Measurements from ENCODE around the gene LTN1. TPM values are rescaled to one million over a fixed set of nuclear protein-coding genes. Genes with fewer than 3 reads are reported as not detected.

LTN1 gene
- total and polyA plus RNA-seq, 2 of the 13 experiments (the other 11 are each of a cell fraction or from before 2014, with no cell fraction given) = 6.7 to 24.6 TPM

DNA sequence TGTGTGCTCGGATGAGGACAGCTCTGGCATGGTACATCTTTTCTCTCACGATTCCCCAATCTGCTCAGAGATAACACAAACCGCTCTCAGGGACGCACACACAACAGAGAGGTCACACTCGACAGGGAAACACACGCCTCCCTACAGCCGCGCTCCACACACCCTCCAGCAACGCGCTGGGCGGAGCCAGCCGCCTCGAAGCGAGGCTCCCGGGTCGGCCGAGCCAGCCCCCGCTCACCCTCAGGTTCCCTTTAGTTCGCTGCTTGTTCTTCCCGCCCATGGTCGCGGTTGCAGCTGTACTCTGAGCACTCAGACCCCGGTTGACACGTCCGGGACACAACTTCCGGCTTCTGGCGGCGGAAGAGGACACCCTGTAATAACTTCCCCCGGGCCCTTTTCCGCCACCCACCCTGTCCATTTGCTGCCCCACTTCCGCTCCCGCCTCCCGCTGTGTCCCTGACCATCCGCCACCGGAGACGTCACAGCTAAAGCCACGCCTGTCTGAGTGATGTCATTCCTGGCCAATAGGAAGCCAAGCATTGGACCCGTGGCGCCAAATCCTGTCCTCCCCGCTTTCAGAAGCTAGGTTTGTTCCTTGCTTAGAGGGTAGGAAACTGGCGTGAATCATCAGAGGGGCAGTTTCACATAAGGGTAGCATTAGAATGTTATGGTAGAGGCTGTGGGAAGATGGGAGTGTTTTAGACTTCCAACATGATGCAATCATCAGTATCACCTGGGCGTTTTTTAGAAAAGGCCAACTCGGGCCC, at the start of gene LTN1 (continued):
- TF ChIP-seq, protein P1, sequence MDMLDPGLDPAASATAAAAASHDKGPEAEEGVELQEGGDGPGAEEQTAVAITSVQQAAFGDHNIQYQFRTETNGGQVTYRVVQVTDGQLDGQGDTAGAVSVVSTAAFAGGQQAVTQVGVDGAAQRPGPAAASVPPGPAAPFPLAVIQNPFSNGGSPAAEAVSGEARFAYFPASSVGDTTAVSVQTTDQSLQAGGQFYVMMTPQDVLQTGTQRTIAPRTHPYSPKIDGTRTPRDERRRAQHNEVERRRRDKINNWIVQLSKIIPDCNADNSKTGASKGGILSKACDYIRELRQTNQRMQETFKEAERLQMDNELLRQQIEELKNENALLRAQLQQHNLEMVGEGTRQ (IDR thresholded peaks at IDR 0.05; ENCODE audit: low read depth, low read length) = peak; percentile 41; the same call in 1 of the 2 replicates
- TF ChIP-seq, protein P1 (CRISPR knock-in tag; IDR thresholded peaks at IDR 0.05; ENCODE audit: borderline replicate concordance) = no peak
- no peak; the same call in none of the 2 replicates for TF ChIP-seq ZGPAT (CRISPR knock-in tag; IDR thresholded peaks at IDR 0.05)
- no peak for TF ChIP-seq EZH2 (conservative IDR thresholded peaks at IDR 0.05; ENCODE audit: low read depth, low read length)
- TF ChIP-seq PAF1 (CRISPR knock-in tag; IDR thresholded peaks at IDR 0.05) = no peak
- no peak for TF ChIP-seq TBP (CRISPR knock-in tag; IDR thresholded peaks at IDR 0.05)
- no peak for TF ChIP-seq TMF1 (CRISPR knock-in tag; IDR thresholded peaks at IDR 0.05; ENCODE audit: low read depth)
- TF ChIP-seq MAFK (conservative IDR thresholded peaks at IDR 0.05 in 1 of 2, IDR thresholded peaks at IDR 0.05 in 1 of 2; ENCODE audit: low read length in 2 of 2) = no peak
- TF ChIP-seq, protein P2, sequence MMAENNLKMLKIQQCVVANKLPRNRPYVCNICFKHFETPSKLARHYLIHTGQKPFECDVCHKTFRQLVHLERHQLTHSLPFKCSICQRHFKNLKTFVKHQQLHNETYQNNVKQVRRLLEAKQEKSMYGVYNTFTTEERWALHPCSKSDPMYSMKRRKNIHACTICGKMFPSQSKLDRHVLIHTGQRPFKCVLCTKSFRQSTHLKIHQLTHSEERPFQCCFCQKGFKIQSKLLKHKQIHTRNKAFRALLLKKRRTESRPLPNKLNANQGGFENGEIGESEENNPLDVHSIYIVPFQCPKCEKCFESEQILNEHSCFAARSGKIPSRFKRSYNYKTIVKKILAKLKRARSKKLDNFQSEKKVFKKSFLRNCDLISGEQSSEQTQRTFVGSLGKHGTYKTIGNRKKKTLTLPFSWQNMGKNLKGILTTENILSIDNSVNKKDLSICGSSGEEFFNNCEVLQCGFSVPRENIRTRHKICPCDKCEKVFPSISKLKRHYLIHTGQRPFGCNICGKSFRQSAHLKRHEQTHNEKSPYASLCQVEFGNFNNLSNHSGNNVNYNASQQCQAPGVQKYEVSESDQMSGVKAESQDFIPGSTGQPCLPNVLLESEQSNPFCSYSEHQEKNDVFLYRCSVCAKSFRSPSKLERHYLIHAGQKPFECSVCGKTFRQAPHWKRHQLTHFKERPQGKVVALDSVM (CRISPR knock-in tag; IDR thresholded peaks at IDR 0.05) = peak; percentile 49; the same call in 1 of the 2 replicates
- no peak for TF ChIP-seq ZNF382 (CRISPR knock-in tag; IDR thresholded peaks at IDR 0.05; ENCODE audit: borderline replicate concordance)
- TF ChIP-seq RFX3 (CRISPR knock-in tag; IDR thresholded peaks at IDR 0.05) = no peak
- TF ChIP-seq MEIS2 (CRISPR knock-in tag; IDR thresholded peaks at IDR 0.05) = peak; percentile 61; the same call in 1 of the 2 replicates
- no peak for TF ChIP-seq SMAD9 (CRISPR knock-in tag; IDR thresholded peaks at IDR 0.05)
- TF ChIP-seq ZNF746 (CRISPR knock-in tag; IDR thresholded peaks at IDR 0.05) = no peak
- TF ChIP-seq MXD4 (CRISPR knock-in tag; IDR thresholded peaks at IDR 0.05) = peak; percentile 79
- TF ChIP-seq, protein P3, sequence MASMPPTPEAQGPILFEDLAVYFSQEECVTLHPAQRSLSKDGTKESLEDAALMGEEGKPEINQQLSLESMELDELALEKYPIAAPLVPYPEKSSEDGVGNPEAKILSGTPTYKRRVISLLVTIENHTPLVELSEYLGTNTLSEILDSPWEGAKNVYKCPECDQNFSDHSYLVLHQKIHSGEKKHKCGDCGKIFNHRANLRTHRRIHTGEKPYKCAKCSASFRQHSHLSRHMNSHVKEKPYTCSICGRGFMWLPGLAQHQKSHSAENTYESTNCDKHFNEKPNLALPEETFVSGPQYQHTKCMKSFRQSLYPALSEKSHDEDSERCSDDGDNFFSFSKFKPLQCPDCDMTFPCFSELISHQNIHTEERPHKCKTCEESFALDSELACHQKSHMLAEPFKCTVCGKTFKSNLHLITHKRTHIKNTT (CRISPR knock-in tag; IDR thresholded peaks at IDR 0.05) = no peak
- no peak for TF ChIP-seq ZFP62 (CRISPR knock-in tag; IDR thresholded peaks at IDR 0.05)
- 0 out of 2 replicates have a peak, but pooled peaks have one; percentile 56 for TF ChIP-seq REL (CRISPR knock-in tag; conservative IDR thresholded peaks at IDR 0.05)
- TF ChIP-seq PREB (CRISPR knock-in tag; IDR thresholded peaks at IDR 0.05) = no peak
- no peak for TF ChIP-seq ZNF879 (CRISPR knock-in tag; IDR thresholded peaks at IDR 0.05)
- no peak for TF ChIP-seq ZNF558 (CRISPR knock-in tag; IDR thresholded peaks at IDR 0.05; ENCODE audit: borderline replicate concordance)
- 0 out of 2 replicates have a peak, but pooled peaks have one; percentile 30 for TF ChIP-seq ZNF12 (CRISPR knock-in tag; IDR thresholded peaks at IDR 0.05)

Measured in HepG2 (cell line).